Measurements from ENCODE around the gene JMJD6.
A peak's percentile ranks its signal among the peaks of the same experiment; 100 is the strongest.
"Not testable (repeated sequence)": the region's sequence is repeated elsewhere in the genome, so short reads cannot be mapped to it uniquely, and the experiment has no call there.

JMJD6 gene

DNA sequence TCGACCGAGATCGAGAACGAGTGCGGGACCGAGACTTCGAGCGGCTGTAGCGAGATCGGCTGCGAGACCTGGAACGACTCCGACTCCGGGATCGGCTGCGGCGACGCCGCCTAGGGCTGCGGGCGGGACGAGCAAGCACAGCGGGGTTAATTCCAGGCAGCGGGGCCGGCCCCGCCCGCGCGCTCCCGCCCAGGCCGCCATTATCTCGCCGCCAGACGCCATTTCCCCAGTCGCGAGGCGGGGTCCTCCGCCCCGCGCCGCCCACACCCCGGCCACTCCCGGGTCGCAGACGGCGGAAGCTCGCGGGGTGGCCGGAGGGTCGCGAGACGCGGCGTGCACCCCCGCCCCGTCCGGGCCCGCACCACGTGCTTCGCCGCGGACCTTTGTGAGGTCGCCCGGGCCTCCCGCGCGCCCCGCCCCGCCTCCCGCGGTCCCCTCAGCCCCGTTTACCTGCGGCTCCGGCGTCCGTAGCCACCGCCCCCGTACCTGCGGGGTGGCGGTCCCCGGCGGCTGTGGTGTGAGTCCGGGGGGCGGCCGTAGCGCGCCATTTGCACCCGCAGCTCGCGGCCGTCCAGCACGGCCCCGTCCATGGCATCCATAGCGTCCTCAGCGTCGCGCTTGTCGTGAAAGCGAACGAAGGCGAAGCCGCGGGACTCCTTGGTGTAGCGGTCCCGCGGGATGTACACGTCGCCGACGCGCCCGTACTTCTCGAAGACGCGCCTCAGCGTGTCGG, 10.1 kb upstream of the JMJD6 start:
- peak; percentile 38 to 76 (median 60) for DNase-seq

GRCh38 chr17:76735586-76736348, 9.4 kb upstream of the JMJD6 start:
- no peak for DNase-seq

DNA sequence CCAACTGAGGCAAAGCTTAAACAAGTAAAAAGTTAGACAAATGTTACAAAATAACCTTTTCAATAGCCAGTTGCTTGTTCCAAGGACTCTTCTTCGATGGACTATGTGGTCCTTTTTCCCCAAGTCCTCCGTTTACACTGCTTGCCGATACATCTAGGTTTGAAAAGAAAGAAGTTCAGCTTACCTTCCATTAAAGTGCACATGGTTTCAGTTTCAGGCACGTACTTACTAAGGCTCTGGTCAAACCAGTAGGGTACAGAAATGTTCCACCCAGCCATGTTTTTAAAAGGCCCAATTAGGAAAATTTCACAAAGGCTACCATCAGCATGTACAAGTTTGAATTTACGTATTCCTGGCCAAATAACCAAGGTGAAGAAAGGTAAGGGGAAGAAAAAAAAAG, 8.6 kb upstream of the JMJD6 start:
- DNase-seq, result peak in 1 of 5 donors; percentile 56

- no peak for DNase-seq
These were observed 7.9 kb upstream of the JMJD6 start for GRCh38 chr17:76734080-76734840.

GRCh38 chr17:76733618-76733957, 7.2 kb upstream of the JMJD6 start:
- no peak for DNase-seq

DNA sequence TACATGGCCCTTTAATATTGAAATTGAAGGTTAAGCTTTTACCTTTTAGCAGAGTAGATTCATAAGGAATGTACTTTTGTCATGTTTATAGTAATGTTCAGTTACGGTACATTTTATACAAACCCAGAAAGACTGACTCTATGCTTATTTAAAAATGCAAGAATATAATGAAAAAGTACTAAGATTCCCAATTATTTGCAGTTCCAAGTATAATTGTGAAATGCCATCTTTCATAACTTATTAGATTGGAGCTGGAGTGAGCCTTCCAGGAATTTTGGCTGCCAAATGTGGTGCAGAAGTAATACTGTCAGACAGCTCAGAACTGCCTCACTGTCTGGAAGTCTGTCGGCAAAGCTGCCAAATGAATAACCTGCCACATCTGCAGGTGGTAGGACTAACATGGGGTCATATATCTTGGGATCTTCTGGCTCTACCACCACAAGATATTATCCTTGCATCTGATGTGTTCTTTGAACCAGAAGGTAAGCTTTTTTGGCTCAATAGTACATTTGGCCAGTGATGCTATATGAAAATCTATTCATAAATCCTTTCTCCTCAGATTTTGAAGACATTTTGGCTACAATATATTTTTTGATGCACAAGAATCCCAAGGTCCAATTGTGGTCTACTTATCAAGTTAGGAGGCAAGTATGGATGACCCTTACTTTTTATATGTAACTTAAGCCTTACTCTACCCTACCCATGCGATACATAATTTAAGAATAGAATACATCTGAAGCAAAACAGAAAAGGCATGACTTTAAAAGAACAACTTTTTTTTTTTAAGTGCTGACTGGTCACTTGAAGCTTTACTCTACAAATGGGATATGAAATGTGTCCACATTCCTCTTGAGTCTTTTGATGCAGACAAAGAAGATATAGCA, 6.6 kb upstream of the JMJD6 start:
- no peak for DNase-seq

DNA sequence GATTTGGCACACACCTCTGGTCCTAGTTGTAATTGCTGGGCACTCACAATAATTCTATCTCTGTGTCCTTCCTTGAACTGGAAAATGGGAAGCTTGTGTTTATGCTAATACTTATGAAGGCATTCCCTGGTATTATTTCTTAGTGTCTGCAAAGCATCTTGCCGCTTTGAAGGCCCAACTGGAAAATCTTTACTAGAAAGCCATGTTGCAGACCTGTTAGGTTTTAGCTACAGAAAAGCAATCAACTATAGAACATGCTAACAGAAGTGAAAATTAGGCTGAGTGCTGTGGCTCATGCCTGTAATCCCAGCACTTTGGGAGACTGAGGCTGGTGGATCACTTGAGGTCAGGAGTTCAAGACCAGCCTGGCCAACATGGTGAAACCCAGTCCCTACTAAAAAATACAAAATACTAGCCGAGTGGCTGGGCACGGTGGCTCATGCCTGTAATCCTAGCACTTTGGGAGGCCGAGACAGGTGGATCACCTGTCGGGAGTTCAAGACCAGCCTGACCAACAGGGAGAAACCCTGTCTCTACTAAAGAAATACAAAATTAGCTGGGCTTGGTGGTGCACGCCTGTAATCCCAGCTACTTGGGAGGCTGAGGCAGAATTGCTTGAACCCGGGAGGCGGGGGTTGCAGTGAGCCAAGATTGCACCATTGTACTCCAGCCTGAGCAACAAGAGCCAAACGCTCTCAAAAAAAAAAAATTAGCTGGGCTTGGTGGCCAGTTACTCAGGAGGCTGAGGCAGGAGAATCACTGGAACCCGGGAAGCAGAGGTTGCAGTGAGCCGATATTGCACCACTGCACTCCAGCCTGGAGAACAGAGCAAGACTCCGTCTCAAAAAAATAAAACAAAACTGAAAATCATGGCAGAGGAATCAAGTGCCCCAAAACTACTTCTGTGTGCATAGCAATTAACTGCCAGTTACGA, 5.7 kb upstream of the JMJD6 start:
- DNase-seq, result not testable (repeated sequence)

- DNase-seq, result peak in 1 of 5 donors; percentile 32
These were observed 1.5 kb upstream of the JMJD6 start for GRCh38 chr17:76727745-76728456.

DNA sequence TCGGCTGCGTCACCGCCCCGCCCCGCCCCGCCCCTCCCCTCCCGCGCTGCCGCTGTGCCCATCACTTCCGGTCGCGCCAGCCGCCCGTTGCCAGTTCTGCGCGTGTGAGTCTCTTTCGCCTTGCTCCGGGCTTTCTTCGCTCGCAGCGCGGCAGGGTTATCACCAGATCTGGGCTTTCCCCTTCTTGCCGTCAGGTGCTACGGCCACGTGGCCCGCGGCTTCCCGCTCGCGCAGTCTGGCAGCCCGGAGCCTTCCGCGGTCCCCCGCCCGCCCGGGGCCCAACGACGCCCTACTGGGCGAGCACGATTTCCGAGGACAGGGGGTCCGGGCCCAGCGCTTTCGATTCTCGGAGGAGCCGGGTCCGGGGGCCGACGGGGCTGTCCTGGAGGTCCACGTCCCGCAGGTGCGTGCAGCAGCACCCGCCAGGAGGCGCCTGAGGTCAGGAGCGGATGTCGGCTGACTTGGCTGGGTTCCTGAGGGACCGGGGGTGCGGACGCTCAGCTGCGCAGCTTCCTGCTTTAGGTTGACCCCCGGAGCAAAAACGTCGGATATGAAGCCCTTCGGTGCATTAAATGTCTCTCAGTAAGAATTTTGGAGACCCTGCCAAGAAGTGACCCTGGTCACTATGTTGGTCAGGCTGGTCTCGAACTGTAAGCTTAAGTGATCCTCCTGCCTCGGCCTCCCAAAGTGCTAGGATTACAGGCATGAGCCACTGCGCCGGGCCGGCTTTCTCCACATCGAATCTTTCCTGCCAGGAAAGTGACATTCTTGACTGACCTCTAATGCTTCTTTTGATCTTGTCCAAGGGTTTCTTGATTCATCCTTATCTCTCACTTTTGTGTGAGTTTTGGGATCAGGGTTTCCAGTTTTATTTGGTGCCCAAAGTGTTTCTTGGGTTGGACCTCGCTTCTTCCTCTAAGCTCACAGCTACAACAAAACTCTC, 641 bp upstream of the JMJD6 start, which contains the start of gene METTL23:
TSS of gene METTL23 (plus strand) at position 64 of the 943 bp plus-strand sequence. CDS start 2,872 bp downstream, outside the sequence.
- DNase-seq, result peak in 4 of 5 donors; percentile 83 to 93 (median 90)

DNA sequence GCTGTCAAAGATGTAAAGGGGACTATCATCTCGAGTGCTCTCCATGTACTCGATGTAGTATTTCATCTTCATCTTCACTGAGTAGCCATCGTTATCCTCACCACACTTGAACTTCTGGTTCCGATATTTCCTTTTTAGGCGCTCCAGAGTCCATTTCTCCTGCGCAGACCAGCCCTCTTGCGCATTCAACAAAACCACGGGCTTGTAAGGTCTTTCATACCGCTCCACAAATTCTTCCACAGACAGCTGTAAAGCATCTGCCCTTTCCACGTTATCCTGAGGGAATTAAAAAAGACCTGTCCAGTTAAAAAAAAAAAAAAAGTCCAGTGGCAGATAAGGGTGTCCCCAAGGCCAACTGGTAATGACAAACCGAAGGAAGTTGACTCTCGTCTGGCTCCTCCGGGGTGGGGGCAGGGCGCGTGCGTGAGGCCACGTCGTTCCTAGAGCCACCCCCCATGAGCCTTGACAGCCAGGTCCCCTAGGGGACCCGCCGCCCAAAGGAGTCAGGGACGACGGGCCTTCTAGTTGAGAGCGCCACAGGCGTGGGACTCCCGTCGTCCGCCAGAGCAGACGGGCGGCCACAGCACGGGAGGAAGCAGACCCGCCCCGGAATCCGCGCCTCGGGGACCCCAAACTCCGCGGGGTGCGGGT, 701 bp downstream of the JMJD6 start:
- DNase-seq, result peak; percentile 48 to 75 (median 68)

DNA sequence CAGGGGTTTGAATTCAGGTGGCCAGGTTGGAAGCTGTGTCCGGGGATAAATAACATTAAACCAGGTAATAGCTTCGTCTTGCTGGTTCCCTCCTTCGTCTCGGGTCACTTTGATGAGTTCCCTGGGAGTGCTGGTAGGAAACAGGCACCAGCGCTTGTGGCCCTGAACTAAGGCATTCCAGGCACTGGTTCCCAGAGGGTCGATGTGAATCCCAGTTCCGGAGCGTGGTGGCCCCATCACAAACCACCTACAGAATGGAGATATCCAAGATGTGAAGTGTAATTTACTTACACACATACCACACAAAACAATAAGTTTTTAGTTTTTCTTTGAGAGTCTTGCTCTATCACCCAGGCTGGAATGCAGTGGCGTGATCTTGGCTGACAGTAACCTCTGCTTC, 2.6 kb downstream of the JMJD6 start:
- DNase-seq, result no peak

DNA sequence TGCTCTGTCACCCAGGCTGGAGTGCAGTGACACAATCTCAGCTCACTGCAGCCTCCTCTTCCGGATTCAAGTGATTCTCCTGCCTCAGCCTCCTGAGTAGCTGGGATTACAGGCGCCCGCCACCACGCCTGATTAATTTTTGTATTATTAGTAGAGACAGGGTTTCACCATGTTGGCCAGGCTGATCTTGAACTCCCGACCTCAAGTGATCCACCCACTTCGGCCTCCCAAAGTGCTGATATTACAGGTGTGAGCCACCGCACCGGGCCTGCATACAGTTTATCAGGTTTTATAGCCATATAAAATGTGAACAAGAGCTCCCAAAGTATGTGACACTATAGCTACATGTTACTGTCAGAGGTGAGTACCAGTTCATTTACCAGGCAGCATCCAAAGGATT, 3.4 kb downstream of the JMJD6 start:
- DNase-seq, result not testable (repeated sequence)

DNA sequence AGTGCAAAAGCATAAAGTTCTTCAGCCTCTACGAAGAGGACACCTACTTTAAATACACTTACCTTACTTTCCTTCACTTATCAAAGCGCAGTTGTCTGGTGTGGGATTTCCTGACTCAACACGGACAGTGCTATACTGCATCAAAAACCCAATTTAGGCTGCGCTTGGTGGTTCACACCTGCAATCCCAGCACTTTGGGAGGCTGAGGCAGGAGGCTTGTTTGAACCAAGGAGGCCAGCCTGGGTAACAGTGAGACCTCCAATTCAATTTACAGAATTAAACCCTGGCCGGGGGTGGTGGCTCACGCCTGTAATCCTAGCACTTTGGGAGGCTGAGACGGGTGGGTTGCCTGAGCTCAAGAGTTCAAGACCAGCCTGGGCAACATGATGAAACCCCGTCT, 4.1 kb downstream of the JMJD6 start:
- no peak for DNase-seq

- no peak for DNase-seq
These were observed 4.9 kb downstream of the JMJD6 start for GRCh38 chr17:76721463-76721862.

GRCh38 chr17:76720941-76721340, 5.5 kb downstream of the JMJD6 start:
- no peak for DNase-seq

DNA sequence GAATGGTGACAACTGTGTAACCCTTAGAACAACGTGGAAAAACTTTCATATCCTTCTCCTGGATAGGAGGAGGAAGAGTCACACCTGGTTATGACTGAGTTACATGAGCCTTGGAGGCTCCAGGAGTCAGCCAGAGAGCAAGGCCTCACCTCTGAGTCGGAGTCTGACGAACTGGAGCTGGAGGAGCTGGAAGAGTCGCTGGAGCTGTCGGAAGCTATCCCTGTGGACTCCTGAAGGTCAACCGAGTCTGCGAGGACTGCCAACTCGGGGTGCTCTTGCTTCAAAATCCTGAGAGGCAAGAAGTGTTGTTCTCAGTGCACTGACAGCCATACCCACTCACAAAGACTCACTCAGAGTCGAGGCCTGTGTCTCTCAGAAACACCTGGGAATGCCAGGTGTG, 6.2 kb downstream of the JMJD6 start:
- DNase-seq, result no peak

DNA sequence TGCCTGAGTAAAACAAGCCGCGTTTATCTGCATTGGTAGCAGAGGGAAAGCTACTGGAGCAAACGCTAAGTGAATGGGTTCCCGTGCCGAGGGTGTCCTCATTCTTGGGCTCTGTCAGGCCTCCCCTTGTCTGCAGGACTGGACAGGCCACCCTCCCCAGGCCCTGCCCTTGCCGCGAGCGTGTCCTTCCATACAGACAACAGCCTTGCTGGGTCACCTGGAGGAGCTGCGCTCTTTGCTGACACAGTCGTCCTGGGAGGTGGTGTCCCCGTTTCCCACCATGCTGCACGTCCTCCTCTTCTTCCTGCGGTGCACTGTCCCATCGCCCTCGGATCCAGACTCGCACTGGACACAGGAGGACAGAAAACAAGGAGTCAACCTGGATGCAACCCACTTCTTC, 7.9 kb downstream of the JMJD6 start:
- DNase-seq, result no peak

- no peak for DNase-seq
These were observed 9.6 kb downstream of the JMJD6 start for GRCh38 chr17:76716839-76717215.

All from T-helper 1 cell (primary cell).